ENCODE data around the gene PRR30. TPM values are rescaled to one million over a fixed set of nuclear protein-coding genes. Genes with fewer than 3 reads are reported as not detected.
A peak's percentile ranks its signal among the peaks of the same experiment; 100 is the strongest.

Gene PRR30
- total and polyA plus RNA-seq, 2 donors from 2014 or later, result not detected

GRCh38 chr2:27149570-27150405 is 10.6 kb upstream of the PRR30 start:
- FAIRE-seq (no peak), DNase-seq (peak in 1 of 5 donors; percentile 69)
- Histone ChIP-seq H3K27ac (ENCODE audit: low read depth in 2 of 2, low read length in 2 of 2) (no peak overlapping the region), H3K4me3 (ENCODE audit: low read length in 3 of 3) (no peak overlapping the region), H3K4me1 (ENCODE audit: control insufficient read depth in 2 of 3, insufficient read depth in 2 of 3, low read depth in 1 of 3, low read length in 3 of 3) (no peaks in the 10 kb centered on the region), H3K9me3 (ENCODE audit: control insufficient read depth in 2 of 3, insufficient read depth in 1 of 3, low read length in 3 of 3) (no peaks in the 10 kb centered on the region), H3K9ac (ENCODE audit: low read length in 3 of 3) (no peak overlapping the region), H3K27me3 (ENCODE audit: control insufficient read depth, insufficient read depth, low read length) (no peaks in the 10 kb centered on the region), H3K36me3 (ENCODE audit: control insufficient read depth in 2 of 3, insufficient read depth in 3 of 3, low read length in 3 of 3) (no peaks in the 10 kb centered on the region)
- no peak for TF ChIP-seq CTCF (IDR thresholded peaks at IDR 0.05; ENCODE audit: borderline replicate concordance, extremely low read depth, insufficient read depth)
- intact Hi-C loops (cut with DNase I), result no loop called here

- intact Hi-C loops (cut with DNase I), result no loop called here
- no peak within 1 kb of the TSS for H3K27ac ChIP-seq (ENCODE audit: low read depth in 2 of 2, low read length in 2 of 2)
- H3K4me3 ChIP-seq (ENCODE audit: low read length in 3 of 3), result no peak within 1 kb of the TSS
- TF ChIP-seq CTCF (IDR thresholded peaks at IDR 0.05; ENCODE audit: borderline replicate concordance, extremely low read depth, insufficient read depth), result no peak
- H3K27me3 ChIP-seq (ENCODE audit: control insufficient read depth, insufficient read depth, low read length), result no peaks in the 10 kb centered on the region
- H3K4me1 ChIP-seq (ENCODE audit: control insufficient read depth in 2 of 3, insufficient read depth in 2 of 3, low read depth in 1 of 3, low read length in 3 of 3), result no peaks in the 10 kb centered on the region
- DNase-seq (peak in 4 of 5 donors; percentile 55 to 83 (median 74)), FAIRE-seq (no peak)
- no peaks in the 10 kb centered on the region for H3K9me3 ChIP-seq (ENCODE audit: control insufficient read depth in 2 of 3, insufficient read depth in 1 of 3, low read length in 3 of 3)
- H3K9ac ChIP-seq (ENCODE audit: low read length in 3 of 3), result no peak within 1 kb of the TSS
- no peaks in the 10 kb centered on the region for H3K36me3 ChIP-seq (ENCODE audit: control insufficient read depth in 2 of 3, insufficient read depth in 3 of 3, low read length in 3 of 3)
Observed at GRCh38 chr2:27148801-27149439, 9.7 kb upstream of the PRR30 start, which contains the start of gene TCF23. TCF23 (plus strand) TSS chr2:27149004; CDS start chr2:27149134, 130 bp downstream.

- DNase-seq, result peak in 1 of 5 donors; percentile 24
- no peaks in the 10 kb centered on the region for H3K27me3 ChIP-seq (ENCODE audit: control insufficient read depth, insufficient read depth, low read length)
- H3K4me3 ChIP-seq (ENCODE audit: low read length in 3 of 3), result no peak overlapping the region
- intact Hi-C loops (cut with DNase I), result no loop called here
- no peak overlapping the region for H3K27ac ChIP-seq (ENCODE audit: low read depth in 2 of 2, low read length in 2 of 2)
- H3K9me3 ChIP-seq (ENCODE audit: control insufficient read depth in 2 of 3, insufficient read depth in 1 of 3, low read length in 3 of 3), result no peaks in the 10 kb centered on the region
- no peak overlapping the region for H3K9ac ChIP-seq (ENCODE audit: low read length in 3 of 3)
- H3K4me1 ChIP-seq (ENCODE audit: control insufficient read depth in 2 of 3, insufficient read depth in 2 of 3, low read depth in 1 of 3, low read length in 3 of 3), result no peaks in the 10 kb centered on the region
- H3K36me3 ChIP-seq (ENCODE audit: control insufficient read depth in 2 of 3, insufficient read depth in 3 of 3, low read length in 3 of 3), result no peaks in the 10 kb centered on the region
- no peak for FAIRE-seq
- TF ChIP-seq CTCF (IDR thresholded peaks at IDR 0.05; ENCODE audit: borderline replicate concordance, extremely low read depth, insufficient read depth), result no peak
Observed at GRCh38 chr2:27147935-27148334, 8.7 kb upstream of the PRR30 start.
